HG03378 (cell line): ENCODE results near the gene SPINDOC.
"Not testable (repeated sequence)": the region's sequence is repeated elsewhere in the genome, so short reads cannot be mapped to it uniquely, and the experiment has no call there.

ENCODE experiments used
- ATAC-seq: cut with Tn5 transposase; IDR thresholded peaks from one replicate; pipeline ENCODE4 v1.9.1; 2021; ENCODE audit warnings: mild to moderate bottlenecking, moderate library complexity; ENCODE audit not compliant: unreplicated experiment

Gene SPINDOC

GRCh38 chr11:63850920-63851319, 37.7 kb downstream of the SPINDOC start:
- ATAC-seq = no peak

GRCh38 chr11:63851364-63851763, 38.1 kb downstream of the SPINDOC start:
- no peak for ATAC-seq

- no peak for ATAC-seq
Observed at GRCh38 chr11:63853476-63853875, 40.2 kb downstream of the SPINDOC start.

GRCh38 chr11:63854696-63855095, 41.4 kb downstream of the SPINDOC start:
- ATAC-seq = no peak

GRCh38 chr11:63855975-63856374, 42.7 kb downstream of the SPINDOC start:
- no peak for ATAC-seq

GRCh38 chr11:63858628-63859550, 45.6 kb downstream of the SPINDOC start:
- ATAC-seq = no peak

- ATAC-seq = no peak
Observed at GRCh38 chr11:63862923-63863322, 49.7 kb downstream of the SPINDOC start.

- not testable (repeated sequence) for ATAC-seq
Observed at GRCh38 chr11:63863620-63864019, 50.4 kb downstream of the SPINDOC start.

GRCh38 chr11:63866211-63866610, 53.0 kb downstream of the SPINDOC start:
- peak; percentile 73 for ATAC-seq

- ATAC-seq = no peak
Observed at GRCh38 chr11:63867511-63867910, 54.3 kb downstream of the SPINDOC start.

- no peak for ATAC-seq
Observed at GRCh38 chr11:63868399-63869064, 55.3 kb downstream of the SPINDOC start.

- no peak for ATAC-seq
Observed at GRCh38 chr11:63869171-63869591, 55.9 kb downstream of the SPINDOC start.

- no peak for ATAC-seq
Observed at GRCh38 chr11:63869683-63870082, 56.4 kb downstream of the SPINDOC start.

GRCh38 chr11:63870351-63871140, 57.3 kb downstream of the SPINDOC start:
- ATAC-seq = no peak

GRCh38 chr11:63871962-63872799, 58.9 kb downstream of the SPINDOC start:
- peak; percentile 94 for ATAC-seq

GRCh38 chr11:63872800-63873197, 59.5 kb downstream of the SPINDOC start:
- ATAC-seq = no peak

- ATAC-seq = no peak
Observed at GRCh38 chr11:63873311-63873710, 60.1 kb downstream of the SPINDOC start.

- ATAC-seq = no peak
Observed at GRCh38 chr11:63874511-63874910, 61.3 kb downstream of the SPINDOC start.

GRCh38 chr11:63875506-63876065, 62.3 kb downstream of the SPINDOC start:
- ATAC-seq = no peak

GRCh38 chr11:63876616-63877015, 63.4 kb downstream of the SPINDOC start:
- no peak for ATAC-seq
